Peyer's patch (tissue), 4 donors: ENCODE data around the gene RAC3.

Experiments
- POLR2A ChIP-seq, 2 donors: fragments of 450-650 bp; IDR thresholded peaks; one replicate each; pipeline ENCODE4 v1.5.1; 2017; ENCODE audit warnings: antibody characterized with exemption in 2 of 2, mild to moderate bottlenecking in 2 of 2, moderate library complexity in 2 of 2
- TF ChIP-seq, protein P1 (sequence below), 6 experiments: fragments of 450-650 bp in 4 of 6; fragments of 200-600 bp in 2 of 6; sonication (generic) in 1 of 6; IDR thresholded peaks; one replicate each; pipeline ENCODE4 v1.5.1; 2017 to 2019; ENCODE audit warnings: antibody characterized with exemption in 6 of 6, mild to moderate bottlenecking in 3 of 6, moderate library complexity in 1 of 6

GRCh38 chr17:82058855-82059249, 27.4 kb downstream of the RAC3 start:
- TF ChIP-seq, protein P1, sequence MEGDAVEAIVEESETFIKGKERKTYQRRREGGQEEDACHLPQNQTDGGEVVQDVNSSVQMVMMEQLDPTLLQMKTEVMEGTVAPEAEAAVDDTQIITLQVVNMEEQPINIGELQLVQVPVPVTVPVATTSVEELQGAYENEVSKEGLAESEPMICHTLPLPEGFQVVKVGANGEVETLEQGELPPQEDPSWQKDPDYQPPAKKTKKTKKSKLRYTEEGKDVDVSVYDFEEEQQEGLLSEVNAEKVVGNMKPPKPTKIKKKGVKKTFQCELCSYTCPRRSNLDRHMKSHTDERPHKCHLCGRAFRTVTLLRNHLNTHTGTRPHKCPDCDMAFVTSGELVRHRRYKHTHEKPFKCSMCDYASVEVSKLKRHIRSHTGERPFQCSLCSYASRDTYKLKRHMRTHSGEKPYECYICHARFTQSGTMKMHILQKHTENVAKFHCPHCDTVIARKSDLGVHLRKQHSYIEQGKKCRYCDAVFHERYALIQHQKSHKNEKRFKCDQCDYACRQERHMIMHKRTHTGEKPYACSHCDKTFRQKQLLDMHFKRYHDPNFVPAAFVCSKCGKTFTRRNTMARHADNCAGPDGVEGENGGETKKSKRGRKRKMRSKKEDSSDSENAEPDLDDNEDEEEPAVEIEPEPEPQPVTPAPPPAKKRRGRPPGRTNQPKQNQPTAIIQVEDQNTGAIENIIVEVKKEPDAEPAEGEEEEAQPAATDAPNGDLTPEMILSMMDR (IDR thresholded peaks at IDR 0.05), result no peak
- TF ChIP-seq POLR2A (IDR thresholded peaks at IDR 0.05), result no peak
